ENCODE results near the gene CUL1.

GRCh38 chr7:148697256-148698006 is 1.3 kb upstream of the CUL1 start:
- TF ChIP-seq, protein P1, sequence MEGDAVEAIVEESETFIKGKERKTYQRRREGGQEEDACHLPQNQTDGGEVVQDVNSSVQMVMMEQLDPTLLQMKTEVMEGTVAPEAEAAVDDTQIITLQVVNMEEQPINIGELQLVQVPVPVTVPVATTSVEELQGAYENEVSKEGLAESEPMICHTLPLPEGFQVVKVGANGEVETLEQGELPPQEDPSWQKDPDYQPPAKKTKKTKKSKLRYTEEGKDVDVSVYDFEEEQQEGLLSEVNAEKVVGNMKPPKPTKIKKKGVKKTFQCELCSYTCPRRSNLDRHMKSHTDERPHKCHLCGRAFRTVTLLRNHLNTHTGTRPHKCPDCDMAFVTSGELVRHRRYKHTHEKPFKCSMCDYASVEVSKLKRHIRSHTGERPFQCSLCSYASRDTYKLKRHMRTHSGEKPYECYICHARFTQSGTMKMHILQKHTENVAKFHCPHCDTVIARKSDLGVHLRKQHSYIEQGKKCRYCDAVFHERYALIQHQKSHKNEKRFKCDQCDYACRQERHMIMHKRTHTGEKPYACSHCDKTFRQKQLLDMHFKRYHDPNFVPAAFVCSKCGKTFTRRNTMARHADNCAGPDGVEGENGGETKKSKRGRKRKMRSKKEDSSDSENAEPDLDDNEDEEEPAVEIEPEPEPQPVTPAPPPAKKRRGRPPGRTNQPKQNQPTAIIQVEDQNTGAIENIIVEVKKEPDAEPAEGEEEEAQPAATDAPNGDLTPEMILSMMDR (conservative IDR thresholded peaks at IDR 0.05; ENCODE audit: low read depth, low read length): no peak
- TF ChIP-seq EZH2 (IDR thresholded peaks at IDR 0.05; ENCODE audit: low read length, unreplicated experiment): no peak
- TF ChIP-seq EZH2phosphoT487 (IDR thresholded peaks at IDR 0.05; ENCODE audit: borderline replicate concordance, low read length): no peak

Measured in PC-3 (cell line).